Retinal pigment epithelial cell (primary cell): Measurements from ENCODE around the gene FHIP1B.
"Not testable (repeated sequence)": the region's sequence is repeated elsewhere in the genome, so short reads cannot be mapped to it uniquely, and the experiment has no call there.

ENCODE experiments used
- DNase-seq: peaks from one replicate; pipeline ENCODE4 v3.0.0-alpha.2; 2010; ENCODE audit warnings: low read depth
- H3K4me3 ChIP-seq: 2 replicates; pipeline ENCODE4 v1.5.1; 2011; ENCODE audit warnings: mild to moderate bottlenecking, low read length, control low read depth, moderate library complexity
- TF ChIP-seq, protein P1 (sequence below): conservative IDR thresholded peaks from 2 replicates; pipeline ENCODE4 v1.5.1; 2011; ENCODE audit warnings: low read depth, low read length, control low read depth, inconsistent platforms

FHIP1B gene

DNA sequence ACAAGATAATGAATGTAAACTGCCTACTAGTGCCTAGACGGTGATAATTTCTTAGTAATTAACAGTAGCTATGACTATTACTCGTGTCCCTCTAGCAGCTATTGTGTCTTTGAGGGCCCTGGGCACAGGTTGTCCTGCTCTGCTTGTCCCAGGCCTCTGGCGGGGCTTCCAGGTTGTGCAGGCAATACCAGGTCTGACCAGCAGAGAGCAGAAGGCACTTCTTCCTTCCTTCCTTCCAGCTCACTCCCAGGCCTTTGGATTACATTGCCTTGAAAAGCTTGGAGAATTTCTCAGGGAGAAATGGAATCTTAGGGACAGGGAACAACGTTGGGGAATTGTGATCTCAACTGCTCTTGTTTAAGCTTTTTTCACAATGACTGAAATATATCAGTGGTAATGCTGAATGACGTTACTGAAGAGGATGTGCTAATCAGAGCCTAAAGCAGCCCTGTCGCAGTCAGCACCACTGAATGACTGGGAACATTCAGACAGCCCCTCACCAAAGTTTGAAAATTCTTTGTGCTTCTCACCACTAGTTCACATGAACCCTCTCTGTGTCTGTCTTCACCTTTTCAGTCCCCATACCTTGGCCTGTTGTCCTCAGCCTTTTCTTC lies 16.8 kb upstream of the FHIP1B start:
- TF ChIP-seq, protein P1, sequence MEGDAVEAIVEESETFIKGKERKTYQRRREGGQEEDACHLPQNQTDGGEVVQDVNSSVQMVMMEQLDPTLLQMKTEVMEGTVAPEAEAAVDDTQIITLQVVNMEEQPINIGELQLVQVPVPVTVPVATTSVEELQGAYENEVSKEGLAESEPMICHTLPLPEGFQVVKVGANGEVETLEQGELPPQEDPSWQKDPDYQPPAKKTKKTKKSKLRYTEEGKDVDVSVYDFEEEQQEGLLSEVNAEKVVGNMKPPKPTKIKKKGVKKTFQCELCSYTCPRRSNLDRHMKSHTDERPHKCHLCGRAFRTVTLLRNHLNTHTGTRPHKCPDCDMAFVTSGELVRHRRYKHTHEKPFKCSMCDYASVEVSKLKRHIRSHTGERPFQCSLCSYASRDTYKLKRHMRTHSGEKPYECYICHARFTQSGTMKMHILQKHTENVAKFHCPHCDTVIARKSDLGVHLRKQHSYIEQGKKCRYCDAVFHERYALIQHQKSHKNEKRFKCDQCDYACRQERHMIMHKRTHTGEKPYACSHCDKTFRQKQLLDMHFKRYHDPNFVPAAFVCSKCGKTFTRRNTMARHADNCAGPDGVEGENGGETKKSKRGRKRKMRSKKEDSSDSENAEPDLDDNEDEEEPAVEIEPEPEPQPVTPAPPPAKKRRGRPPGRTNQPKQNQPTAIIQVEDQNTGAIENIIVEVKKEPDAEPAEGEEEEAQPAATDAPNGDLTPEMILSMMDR = peak; percentile 91
- no peak overlapping the region for H3K4me3 ChIP-seq
- peak; percentile 21 for DNase-seq

DNA sequence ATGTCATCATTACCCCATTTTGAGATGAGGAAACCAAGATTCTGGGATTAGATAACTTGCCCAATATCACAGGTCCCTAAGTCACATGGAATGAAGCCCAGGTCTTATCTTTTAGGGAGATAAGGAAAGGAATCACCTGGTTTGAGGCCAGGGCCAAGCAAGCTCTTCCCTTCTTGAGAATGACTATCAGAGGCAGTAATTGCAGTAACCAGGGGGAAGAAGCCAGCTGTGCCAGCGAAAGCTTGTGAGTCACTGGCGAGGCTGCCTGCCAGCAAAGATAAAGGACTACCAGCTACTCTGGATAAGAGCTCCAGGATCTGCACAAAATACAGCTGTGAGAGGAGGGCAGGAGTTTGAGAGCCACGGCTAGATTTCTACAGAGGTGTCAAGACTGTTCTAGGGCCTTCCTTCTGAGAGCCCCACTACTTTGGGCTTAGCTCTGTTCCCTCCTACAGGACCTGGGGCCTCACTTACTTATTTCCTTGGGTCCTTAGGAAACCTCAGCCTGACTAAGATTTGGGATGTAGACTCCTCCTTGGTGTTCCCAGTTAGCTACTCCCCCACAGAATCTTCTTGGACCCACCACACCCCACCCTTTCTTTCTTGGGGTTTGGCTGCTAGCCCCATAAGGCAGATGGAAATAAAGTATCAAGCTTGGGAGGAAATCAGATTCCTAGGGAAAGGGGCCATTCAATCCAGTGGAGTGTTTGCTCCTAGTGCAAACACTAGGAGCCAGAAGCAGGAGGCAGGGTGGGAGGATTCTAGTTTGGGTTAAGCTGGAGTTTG lies 15.5 kb upstream of the FHIP1B start:
- peak; percentile 8 for DNase-seq
- H3K4me3 ChIP-seq = no peak overlapping the region
- TF ChIP-seq, protein P1 = no peak

DNA sequence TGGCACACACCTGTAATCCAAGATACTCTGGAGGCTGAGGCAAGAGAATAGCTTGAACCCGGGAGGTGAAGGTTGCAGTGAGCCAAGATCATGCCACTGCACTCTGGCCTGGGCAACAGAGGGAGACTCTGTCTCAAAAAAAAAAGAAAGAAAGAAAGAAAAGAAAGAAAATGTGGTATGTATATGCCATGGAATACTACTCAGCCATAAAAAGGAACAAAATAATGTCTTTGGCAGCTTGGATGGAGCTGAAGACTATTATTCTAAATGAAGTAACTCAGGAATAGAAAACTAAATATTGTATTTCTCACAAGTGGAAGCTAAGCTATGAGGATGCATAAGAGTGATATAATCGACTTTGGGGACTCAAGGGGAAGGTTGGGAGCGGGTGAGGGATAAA lies 14.5 kb upstream of the FHIP1B start:
- not testable (repeated sequence) for DNase-seq

DNA sequence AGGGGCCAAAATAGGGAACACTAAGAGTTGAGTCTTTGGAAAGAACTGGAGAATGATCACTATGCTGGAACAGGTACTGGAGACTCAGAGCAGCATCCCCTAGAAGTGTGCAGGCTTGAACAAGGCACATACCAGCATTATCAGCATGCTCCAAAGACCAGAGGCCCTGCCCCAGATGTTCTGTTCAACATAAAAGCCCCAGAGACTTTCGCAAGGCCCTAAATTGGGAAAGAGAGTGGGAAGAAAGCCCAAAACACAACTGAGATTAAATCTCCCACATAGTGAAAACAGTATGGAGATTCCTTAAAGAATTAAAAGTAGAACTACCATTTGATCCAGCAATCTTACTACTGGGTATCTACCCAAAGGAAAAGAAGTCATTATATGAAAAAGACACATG lies 13.8 kb upstream of the FHIP1B start:
- H3K4me3 ChIP-seq = no peak overlapping the region
- DNase-seq = no peak
- TF ChIP-seq, protein P1 = no peak

More for the DNA sequence above, 14.5 kb upstream of the FHIP1B start:
- not testable (repeated sequence) for H3K4me3 ChIP-seq

DNA sequence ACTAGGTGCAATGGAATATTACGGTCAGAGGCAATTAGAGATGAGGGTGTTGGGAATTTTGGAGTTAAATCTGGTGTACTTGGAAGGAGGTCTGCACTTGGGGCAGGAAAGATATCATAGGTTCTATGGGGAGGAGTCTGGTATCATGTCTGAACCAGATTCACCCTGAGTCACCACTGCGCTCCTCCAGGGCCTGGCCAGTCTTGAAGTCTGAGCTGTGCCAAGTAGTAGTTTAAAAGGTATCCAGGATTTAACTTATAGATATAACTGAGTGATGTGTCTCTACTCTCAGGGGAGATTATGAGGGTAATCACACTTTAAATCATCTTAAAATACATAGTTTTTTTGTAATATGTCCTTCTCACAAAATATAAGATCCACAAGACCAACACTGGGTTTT lies 11.1 kb upstream of the FHIP1B start:
- no peak overlapping the region for H3K4me3 ChIP-seq
- DNase-seq = no peak
- TF ChIP-seq, protein P1 = no peak

DNA sequence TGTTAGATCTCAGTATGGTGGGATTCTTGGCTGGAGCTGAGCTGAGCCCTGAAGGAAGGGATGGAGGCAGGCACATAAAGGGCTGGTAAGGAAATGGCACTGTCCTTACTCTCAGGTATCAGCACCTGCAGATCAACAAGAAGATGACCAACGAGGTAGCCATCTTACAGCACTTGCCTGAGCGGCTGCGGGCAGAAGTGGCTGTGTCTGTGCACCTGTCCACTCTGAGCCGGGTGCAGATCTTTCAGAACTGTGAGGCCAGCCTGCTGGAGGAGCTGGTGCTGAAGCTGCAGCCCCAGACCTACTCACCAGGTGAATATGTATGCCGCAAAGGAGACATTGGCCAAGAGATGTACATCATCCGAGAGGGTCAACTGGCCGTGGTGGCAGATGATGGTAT lies 6.9 kb upstream of the FHIP1B start:
- TF ChIP-seq, protein P1 = no peak
- DNase-seq = no peak

DNA sequence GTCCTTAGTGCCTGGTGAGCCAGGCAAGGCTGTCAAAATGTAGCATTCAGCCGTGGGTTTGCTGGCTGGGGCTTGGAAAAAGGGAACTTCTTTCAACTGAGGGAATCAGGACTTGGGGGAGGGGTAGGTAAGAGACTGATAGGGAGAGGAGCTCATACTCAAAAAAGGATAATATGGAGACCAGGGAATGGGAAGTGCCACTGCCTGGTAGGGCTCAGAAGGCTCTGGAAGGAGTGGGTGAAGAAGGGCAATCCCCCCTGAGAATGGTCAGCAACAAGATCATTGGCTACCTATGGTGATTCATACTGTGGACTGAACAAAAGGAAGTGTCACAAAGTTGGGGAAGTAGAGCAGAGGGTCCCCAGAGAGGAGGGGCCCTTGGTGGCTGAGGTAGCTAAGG lies 6.3 kb upstream of the FHIP1B start:
- TF ChIP-seq, protein P1 = no peak
- no peak for DNase-seq
- no peak overlapping the region for H3K4me3 ChIP-seq

More for the DNA sequence above, 6.9 kb upstream of the FHIP1B start:
- H3K4me3 ChIP-seq = no peak overlapping the region
